ENCODE results near the gene PLAAT5.

Gene PLAAT5

GRCh38 chr11:63480039-63480438, 10.9 kb downstream of the PLAAT5 start:
- Histone ChIP-seq H3K36me3 (ENCODE audit: control insufficient read depth, insufficient read depth, low read length) (peaks cover 3% of the 10 kb centered on the region; the same call in 1 of the 2 replicates), H3K4me1 (ENCODE audit: control insufficient read depth, insufficient read depth, low read length) (peaks cover 8% of the 10 kb centered on the region), H3K27me3 (ENCODE audit: control insufficient read depth, insufficient read depth, low read length) (no peaks in the 10 kb centered on the region)

GRCh38 chr11:63478896-63479295, 12.1 kb downstream of the PLAAT5 start:
- peaks cover 3% of the 10 kb centered on the region; the same call in 1 of the 2 replicates for H3K36me3 ChIP-seq (ENCODE audit: control insufficient read depth, insufficient read depth, low read length)
- H3K27me3 ChIP-seq (ENCODE audit: control insufficient read depth, insufficient read depth, low read length): no peaks in the 10 kb centered on the region
- no peak overlapping the region for H3K9ac ChIP-seq (ENCODE audit: low read depth, low read length)
- no peak overlapping the region for H3K27ac ChIP-seq (ENCODE audit: low read depth, low read length)
- H3K4me3 ChIP-seq (ENCODE audit: low read depth, low read length): no peak overlapping the region
- peaks cover 15% of the 10 kb centered on the region for H3K9me3 ChIP-seq (ENCODE audit: control insufficient read depth, insufficient read depth, low read length)
- peaks cover 8% of the 10 kb centered on the region for H3K4me1 ChIP-seq (ENCODE audit: control insufficient read depth, insufficient read depth, low read length)

More at GRCh38 chr11:63480039-63480438, 10.9 kb downstream of the PLAAT5 start:
- peaks cover 19% of the 10 kb centered on the region for H3K9me3 ChIP-seq (ENCODE audit: control insufficient read depth, insufficient read depth, low read length)
- H3K4me3 ChIP-seq (ENCODE audit: low read depth, low read length): no peak overlapping the region
- H3K9ac ChIP-seq (ENCODE audit: low read depth, low read length): no peak overlapping the region
- H3K27ac ChIP-seq (ENCODE audit: low read depth, low read length): no peak overlapping the region

GRCh38 chr11:63476618-63477017, 14.3 kb downstream of the PLAAT5 start:
- Histone ChIP-seq H3K27me3 (ENCODE audit: control insufficient read depth, insufficient read depth, low read length) (no peaks in the 10 kb centered on the region), H3K9me3 (ENCODE audit: control insufficient read depth, insufficient read depth, low read length) (peaks cover 15% of the 10 kb centered on the region)

GRCh38 chr11:63472372-63472771, 18.6 kb downstream of the PLAAT5 start:
- H3K4me1 ChIP-seq (ENCODE audit: control insufficient read depth, insufficient read depth, low read length): no peaks in the 10 kb centered on the region
- H3K36me3 ChIP-seq (ENCODE audit: control insufficient read depth, insufficient read depth, low read length): peaks cover 3% of the 10 kb centered on the region; the same call in 1 of the 2 replicates
- peaks cover 10% of the 10 kb centered on the region for H3K9me3 ChIP-seq (ENCODE audit: control insufficient read depth, insufficient read depth, low read length)
- H3K4me3 ChIP-seq (ENCODE audit: low read depth, low read length): no peak overlapping the region
- H3K9ac ChIP-seq (ENCODE audit: low read depth, low read length): no peak overlapping the region
- H3K27ac ChIP-seq (ENCODE audit: low read depth, low read length): no peak overlapping the region
- no peaks in the 10 kb centered on the region for H3K27me3 ChIP-seq (ENCODE audit: control insufficient read depth, insufficient read depth, low read length)

More at GRCh38 chr11:63476618-63477017, 14.3 kb downstream of the PLAAT5 start:
- Histone ChIP-seq H3K36me3 (ENCODE audit: control insufficient read depth, insufficient read depth, low read length) (peaks cover 3% of the 10 kb centered on the region; the same call in 1 of the 2 replicates), H3K4me1 (ENCODE audit: control insufficient read depth, insufficient read depth, low read length) (peaks cover 4% of the 10 kb centered on the region), H3K9ac (ENCODE audit: low read depth, low read length) (no peak overlapping the region), H3K4me3 (ENCODE audit: low read depth, low read length) (no peak overlapping the region), H3K27ac (ENCODE audit: low read depth, low read length) (no peak overlapping the region)

GRCh38 chr11:63470311-63470710, 20.7 kb downstream of the PLAAT5 start:
- Histone ChIP-seq H3K4me3 (ENCODE audit: low read depth, low read length) (no peak overlapping the region), H3K27ac (ENCODE audit: low read depth, low read length) (no peak overlapping the region), H3K4me1 (ENCODE audit: control insufficient read depth, insufficient read depth, low read length) (no peaks in the 10 kb centered on the region), H3K9ac (ENCODE audit: low read depth, low read length) (no peak overlapping the region), H3K9me3 (ENCODE audit: control insufficient read depth, insufficient read depth, low read length) (no peaks in the 10 kb centered on the region), H3K27me3 (ENCODE audit: control insufficient read depth, insufficient read depth, low read length) (no peaks in the 10 kb centered on the region), H3K36me3 (ENCODE audit: control insufficient read depth, insufficient read depth, low read length) (no peaks in the 10 kb centered on the region)

GRCh38 chr11:63462137-63462536, 28.8 kb downstream of the PLAAT5 start:
- 0 out of 2 replicates have a peak, but pooled peaks cover 10% of the 10 kb centered on the region for H3K4me1 ChIP-seq (ENCODE audit: control insufficient read depth, insufficient read depth, low read length)
- H3K36me3 ChIP-seq (ENCODE audit: control insufficient read depth, insufficient read depth, low read length): 0 out of 2 replicates have a peak, but pooled peaks cover 4% of the 10 kb centered on the region
- no peak overlapping the region for H3K27ac ChIP-seq (ENCODE audit: low read depth, low read length)
- no peak overlapping the region for H3K9ac ChIP-seq (ENCODE audit: low read depth, low read length)
- H3K9me3 ChIP-seq (ENCODE audit: control insufficient read depth, insufficient read depth, low read length): no peaks in the 10 kb centered on the region
- no peaks in the 10 kb centered on the region for H3K27me3 ChIP-seq (ENCODE audit: control insufficient read depth, insufficient read depth, low read length)
- H3K4me3 ChIP-seq (ENCODE audit: low read depth, low read length): no peak overlapping the region

GRCh38 chr11:63459586-63459985, 31.4 kb downstream of the PLAAT5 start:
- Histone ChIP-seq H3K9me3 (ENCODE audit: control insufficient read depth, insufficient read depth, low read length) (no peaks in the 10 kb centered on the region), H3K4me3 (ENCODE audit: low read depth, low read length) (no peak overlapping the region), H3K36me3 (ENCODE audit: control insufficient read depth, insufficient read depth, low read length) (0 out of 2 replicates have a peak, but pooled peaks cover 4% of the 10 kb centered on the region), H3K27ac (ENCODE audit: low read depth, low read length) (peak overlapping the region; percentile 84), H3K9ac (ENCODE audit: low read depth, low read length) (no peak overlapping the region), H3K27me3 (ENCODE audit: control insufficient read depth, insufficient read depth, low read length) (no peaks in the 10 kb centered on the region), H3K4me1 (ENCODE audit: control insufficient read depth, insufficient read depth, low read length) (0 out of 2 replicates have a peak, but pooled peaks cover 10% of the 10 kb centered on the region)

- H3K27ac ChIP-seq (ENCODE audit: low read depth, low read length): peak overlapping the region; percentile 56
- no peak overlapping the region for H3K4me3 ChIP-seq (ENCODE audit: low read depth, low read length)
- H3K36me3 ChIP-seq (ENCODE audit: control insufficient read depth, insufficient read depth, low read length): no peaks in the 10 kb centered on the region
- no peak overlapping the region for H3K9ac ChIP-seq (ENCODE audit: low read depth, low read length)
- H3K4me1 ChIP-seq (ENCODE audit: control insufficient read depth, insufficient read depth, low read length): peaks cover 22% of the 10 kb centered on the region
- no peaks in the 10 kb centered on the region; the same call in none of the 2 replicates for H3K9me3 ChIP-seq (ENCODE audit: control insufficient read depth, insufficient read depth, low read length)
- no peaks in the 10 kb centered on the region for H3K27me3 ChIP-seq (ENCODE audit: control insufficient read depth, insufficient read depth, low read length)
Observed at GRCh38 chr11:63448646-63449045, 42.3 kb downstream of the PLAAT5 start.

- no peak overlapping the region for H3K4me3 ChIP-seq (ENCODE audit: low read depth, low read length)
- peaks cover 3% of the 10 kb centered on the region; the same call in 1 of the 2 replicates for H3K9me3 ChIP-seq (ENCODE audit: control insufficient read depth, insufficient read depth, low read length)
- H3K4me1 ChIP-seq (ENCODE audit: control insufficient read depth, insufficient read depth, low read length): peaks cover 20% of the 10 kb centered on the region
- no peaks in the 10 kb centered on the region for H3K27me3 ChIP-seq (ENCODE audit: control insufficient read depth, insufficient read depth, low read length)
- H3K9ac ChIP-seq (ENCODE audit: low read depth, low read length): no peak overlapping the region
- no peaks in the 10 kb centered on the region for H3K36me3 ChIP-seq (ENCODE audit: control insufficient read depth, insufficient read depth, low read length)
- H3K27ac ChIP-seq (ENCODE audit: low read depth, low read length): no peak overlapping the region
Observed at GRCh38 chr11:63445720-63446119, 45.2 kb downstream of the PLAAT5 start.

GRCh38 chr11:63445118-63445517, 45.8 kb downstream of the PLAAT5 start:
- Histone ChIP-seq H3K36me3 (ENCODE audit: control insufficient read depth, insufficient read depth, low read length) (no peaks in the 10 kb centered on the region), H3K9ac (ENCODE audit: low read depth, low read length) (no peak overlapping the region), H3K27me3 (ENCODE audit: control insufficient read depth, insufficient read depth, low read length) (no peaks in the 10 kb centered on the region)

GRCh38 chr11:63444160-63444559, 46.8 kb downstream of the PLAAT5 start:
- Histone ChIP-seq H3K9me3 (ENCODE audit: control insufficient read depth, insufficient read depth, low read length) (peaks cover 3% of the 10 kb centered on the region; the same call in 1 of the 2 replicates), H3K27me3 (ENCODE audit: control insufficient read depth, insufficient read depth, low read length) (no peaks in the 10 kb centered on the region), H3K27ac (ENCODE audit: low read depth, low read length) (no peak overlapping the region), H3K9ac (ENCODE audit: low read depth, low read length) (no peak overlapping the region), H3K36me3 (ENCODE audit: control insufficient read depth, insufficient read depth, low read length) (no peaks in the 10 kb centered on the region), H3K4me3 (ENCODE audit: low read depth, low read length) (no peak overlapping the region), H3K4me1 (ENCODE audit: control insufficient read depth, insufficient read depth, low read length) (peaks cover 17% of the 10 kb centered on the region)

More at GRCh38 chr11:63445118-63445517, 45.8 kb downstream of the PLAAT5 start:
- H3K9me3 ChIP-seq (ENCODE audit: control insufficient read depth, insufficient read depth, low read length): peaks cover 3% of the 10 kb centered on the region; the same call in 1 of the 2 replicates
- H3K4me1 ChIP-seq (ENCODE audit: control insufficient read depth, insufficient read depth, low read length): peaks cover 20% of the 10 kb centered on the region
- no peak overlapping the region for H3K4me3 ChIP-seq (ENCODE audit: low read depth, low read length)
- no peak overlapping the region for H3K27ac ChIP-seq (ENCODE audit: low read depth, low read length)

All from HUES48 (cell line).